GM18505 (cell line): ENCODE data around the gene NEK1.

ENCODE experiments used
- ATAC-seq: cut with Tn5 transposase; IDR thresholded peaks from one replicate; pipeline ENCODE4 v1.9.1; 2021; ENCODE audit not compliant: unreplicated experiment
- POLR2A ChIP-seq: IDR thresholded peaks from 4 replicates; pipeline ENCODE4 v1.6.1; 2011; ENCODE audit warnings: borderline replicate concordance; ENCODE audit not compliant: insufficient read depth, insufficient read length; ENCODE audit errors: extremely low read depth

Gene NEK1

DNA sequence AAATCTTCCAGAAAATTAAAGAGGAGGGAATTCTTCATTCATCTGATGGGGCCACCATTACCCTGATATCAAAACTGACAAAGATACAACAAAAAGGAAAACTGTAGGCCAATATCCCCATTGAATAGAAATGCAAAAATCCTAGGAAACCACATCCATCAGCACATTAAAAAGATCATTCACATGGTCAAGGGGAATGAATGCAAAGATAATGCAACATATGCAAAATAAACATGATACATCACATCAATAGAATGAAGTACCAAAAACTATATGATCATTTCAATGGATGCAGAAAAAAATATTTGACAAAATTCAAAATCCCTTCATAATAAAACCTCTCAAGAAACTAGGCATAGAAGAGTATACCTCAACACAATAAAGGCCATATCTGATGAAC is 232.7 kb downstream of the NEK1 start:
- ATAC-seq, result no peak
- no peak for TF ChIP-seq POLR2A

DNA sequence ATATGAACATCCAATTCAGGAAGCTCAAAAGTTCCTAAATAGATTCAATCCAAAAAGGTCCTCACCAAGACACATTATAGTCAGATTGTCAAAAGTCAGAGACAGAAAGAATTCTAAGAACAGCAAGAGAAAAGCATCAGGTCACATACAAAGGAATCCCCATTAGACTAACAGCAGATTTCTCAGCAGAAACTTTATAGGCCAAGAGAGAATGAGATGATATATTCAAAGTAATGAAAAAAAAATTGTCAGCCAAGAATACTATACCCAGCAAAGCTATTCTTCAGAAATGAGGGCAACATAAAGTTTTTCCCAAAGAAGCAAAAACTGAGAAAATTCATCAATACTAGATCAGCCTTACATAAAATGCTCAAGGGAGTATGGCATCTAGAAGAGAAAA is 235.0 kb downstream of the NEK1 start:
- ATAC-seq, result no peak
- TF ChIP-seq POLR2A, result no peak

- TF ChIP-seq POLR2A, result no peak
Measured at GRCh38 chr4:169376421-169376820, 236.0 kb downstream of the NEK1 start.

DNA sequence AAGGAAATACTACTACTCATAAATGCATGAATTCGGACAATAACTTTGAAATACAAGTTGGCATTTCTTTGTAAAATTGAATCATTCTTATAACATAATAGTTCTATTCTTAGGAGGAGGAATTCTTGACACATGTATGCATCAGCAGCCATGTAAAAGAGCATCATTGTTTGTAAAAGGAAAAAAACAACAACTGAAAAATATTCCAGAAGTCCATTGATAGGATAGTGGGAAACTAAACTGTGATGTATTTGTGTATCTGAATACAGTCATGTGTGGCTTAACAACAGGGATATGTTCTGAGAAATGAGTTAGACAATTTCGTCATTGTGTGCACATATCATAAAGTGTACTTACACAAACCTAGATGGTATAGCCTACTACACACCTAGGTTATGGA is 239.6 kb downstream of the NEK1 start:
- TF ChIP-seq POLR2A, result no peak
- no peak for ATAC-seq

More at GRCh38 chr4:169376421-169376820, 236.0 kb downstream of the NEK1 start:
- no peak for ATAC-seq

DNA sequence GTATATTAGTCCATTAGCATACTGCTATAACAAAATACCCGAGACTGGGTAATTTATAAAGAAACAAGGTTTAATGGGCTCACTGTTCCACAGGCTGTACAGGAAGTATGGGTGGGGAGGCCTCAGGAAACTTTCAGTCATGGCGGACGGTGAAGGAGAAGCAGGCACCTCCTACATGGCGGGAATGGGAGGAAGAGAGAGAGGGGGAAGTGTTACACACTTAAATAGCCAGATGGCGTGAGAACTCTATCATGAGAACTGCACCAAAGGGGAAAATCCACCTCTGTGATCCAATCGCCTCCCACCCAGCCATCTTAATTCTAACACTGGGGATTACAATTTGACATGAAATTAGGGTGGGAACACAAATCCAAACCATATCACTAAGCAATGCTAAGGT is 242.7 kb downstream of the NEK1 start:
- no peak for ATAC-seq
- no peak for TF ChIP-seq POLR2A

DNA sequence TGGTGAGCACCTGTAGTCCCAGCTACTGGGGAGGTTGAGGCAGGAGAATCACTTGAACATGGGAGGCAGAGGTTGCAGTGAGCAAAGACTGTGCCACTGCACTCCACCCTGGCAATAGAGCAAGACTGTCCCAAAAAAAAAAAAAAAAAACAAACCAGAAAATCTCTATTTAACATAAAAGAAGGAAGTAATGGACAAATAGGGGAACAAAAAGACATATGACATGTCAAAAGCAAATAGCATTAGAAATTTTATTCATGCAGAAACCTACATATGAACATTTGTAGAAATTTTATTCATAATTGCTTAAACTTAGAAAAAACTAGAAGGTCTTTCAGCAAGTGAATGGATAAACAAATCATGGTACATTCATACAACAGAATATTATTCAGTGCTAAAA is 244.6 kb downstream of the NEK1 start:
- no peak for TF ChIP-seq POLR2A
- no peak for ATAC-seq

DNA sequence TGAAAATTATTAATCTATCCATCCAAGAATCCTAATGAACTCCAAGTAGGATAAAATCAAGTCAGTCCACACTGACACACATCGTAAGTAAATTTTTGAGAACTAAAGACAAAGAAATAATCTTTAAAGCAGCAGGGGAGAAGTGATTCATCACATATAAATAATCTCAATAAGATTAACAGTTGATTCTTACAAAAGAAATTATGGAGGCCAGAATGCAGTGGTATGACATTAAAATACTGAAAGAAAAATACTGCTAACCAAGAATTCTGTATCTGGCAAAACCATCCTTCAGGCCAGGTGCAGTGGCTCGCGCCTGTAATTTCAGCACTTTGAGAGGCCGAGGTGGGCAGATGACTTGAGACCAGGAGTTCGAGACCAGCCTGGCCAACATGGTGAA is 245.6 kb downstream of the NEK1 start:
- ATAC-seq, result no peak
- no peak for TF ChIP-seq POLR2A

DNA sequence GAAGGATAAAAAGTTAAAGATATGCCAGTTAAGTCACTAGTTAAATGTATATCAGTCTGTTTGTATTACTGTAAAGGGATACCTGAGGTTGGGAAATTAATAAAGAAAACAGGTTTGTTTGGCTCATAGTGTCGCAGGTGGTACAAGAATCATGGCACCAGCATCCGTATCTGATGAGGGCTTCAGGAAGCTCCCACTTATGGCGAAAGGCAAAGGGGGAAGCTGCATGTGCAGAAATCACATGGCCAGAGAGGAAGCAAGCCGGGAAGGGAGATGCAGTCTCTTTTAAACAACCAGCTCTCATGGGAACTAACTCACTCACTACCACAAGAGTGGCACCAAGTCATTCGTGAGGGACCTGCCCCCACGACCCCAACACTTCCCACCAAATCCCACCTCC is 249.8 kb downstream of the NEK1 start:
- no peak for TF ChIP-seq POLR2A
- no peak for ATAC-seq

DNA sequence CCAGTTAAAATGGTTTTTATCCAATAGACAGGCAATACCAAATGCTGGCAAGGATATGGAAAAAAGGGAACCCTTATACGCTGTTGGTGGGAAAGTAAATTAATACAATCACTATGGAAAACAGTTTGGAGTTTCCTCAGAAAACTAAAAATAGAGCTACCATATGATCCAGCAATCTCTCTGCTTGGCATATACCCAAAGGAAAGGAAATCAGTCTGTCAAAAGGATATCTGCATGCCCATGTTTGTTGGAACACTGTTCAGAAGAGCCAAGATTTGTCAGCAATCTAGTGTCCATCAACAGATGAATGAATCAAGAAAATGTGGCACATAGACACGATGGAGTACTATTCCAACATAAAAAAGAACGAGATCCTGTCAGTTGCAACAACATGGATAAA is 250.6 kb downstream of the NEK1 start:
- TF ChIP-seq POLR2A, result no peak
- ATAC-seq, result no peak

GRCh38 chr4:169359961-169360360 is 252.4 kb downstream of the NEK1 start:
- ATAC-seq, result no peak
- no peak for TF ChIP-seq POLR2A

GRCh38 chr4:169352360-169352759 is 260.0 kb downstream of the NEK1 start:
- ATAC-seq, result no peak
- no peak for TF ChIP-seq POLR2A

- TF ChIP-seq POLR2A, result no peak
- ATAC-seq, result no peak
Measured at GRCh38 chr4:169351872-169352271, 260.5 kb downstream of the NEK1 start.

GRCh38 chr4:169348541-169348940 is 263.8 kb downstream of the NEK1 start:
- ATAC-seq, result no peak
- TF ChIP-seq POLR2A, result no peak

- no peak for ATAC-seq
- TF ChIP-seq POLR2A, result no peak
Measured at GRCh38 chr4:169346840-169347239, 265.5 kb downstream of the NEK1 start.

GRCh38 chr4:169345316-169345721 is 267.1 kb downstream of the NEK1 start:
- no peak for TF ChIP-seq POLR2A
- ATAC-seq, result no peak
